ENCODE measurements around the gene HEBP1. TPM values are rescaled to one million over a fixed set of nuclear protein-coding genes. Genes with fewer than 3 reads are reported as not detected.
"Not testable (repeated sequence)": the region's sequence is repeated elsewhere in the genome, so short reads cannot be mapped to it uniquely, and the experiment has no call there.

The HEBP1 gene
- total RNA-seq, 4 donors from 2014 or later = 40.6 to 70.6 (median 61.9) TPM

DNA sequence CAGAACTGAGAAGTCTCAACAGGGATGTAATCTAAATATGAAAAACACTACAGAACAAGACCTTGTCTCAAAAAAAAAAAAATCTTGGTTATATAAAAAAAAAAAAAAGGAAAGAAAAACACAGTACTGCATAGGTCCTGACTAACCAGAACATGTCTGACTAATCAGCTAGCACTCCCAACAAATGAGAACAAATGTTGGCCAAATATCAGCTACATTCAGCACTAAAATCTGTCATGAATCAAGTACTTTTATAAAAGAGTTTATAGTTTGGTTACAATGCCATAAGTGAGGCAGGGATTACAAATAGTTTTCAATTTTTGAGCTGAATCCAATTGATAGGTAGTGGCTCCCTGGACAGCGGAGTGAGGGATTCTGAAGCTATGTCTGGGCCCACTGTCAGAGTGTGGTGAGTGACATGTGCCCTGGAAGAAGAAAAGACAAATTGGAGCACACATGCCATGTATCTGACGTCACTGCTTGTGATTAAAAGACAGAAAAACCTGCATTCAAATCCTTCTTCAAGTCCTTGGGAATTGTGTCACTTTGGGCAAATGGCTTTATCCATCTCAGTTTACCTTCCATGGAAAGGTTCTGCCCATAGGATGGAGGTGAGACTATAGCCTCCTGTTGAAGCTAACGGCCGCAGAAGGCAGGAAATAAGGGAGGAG is 38.6 kb upstream of the HEBP1 start:
- no peak overlapping the region for H3K27ac ChIP-seq (replicated peaks in 1 of 4)
- H3K4me1 ChIP-seq = peaks cover 0 to 2% (median 1%) of the 10 kb centered on the region in 4 donors
- 83% methylated on average over 4 of the region's 4 CpGs for WGBS
- intact Hi-C loops (cut with DNase I) = no loop called here
- TF ChIP-seq, protein P1, sequence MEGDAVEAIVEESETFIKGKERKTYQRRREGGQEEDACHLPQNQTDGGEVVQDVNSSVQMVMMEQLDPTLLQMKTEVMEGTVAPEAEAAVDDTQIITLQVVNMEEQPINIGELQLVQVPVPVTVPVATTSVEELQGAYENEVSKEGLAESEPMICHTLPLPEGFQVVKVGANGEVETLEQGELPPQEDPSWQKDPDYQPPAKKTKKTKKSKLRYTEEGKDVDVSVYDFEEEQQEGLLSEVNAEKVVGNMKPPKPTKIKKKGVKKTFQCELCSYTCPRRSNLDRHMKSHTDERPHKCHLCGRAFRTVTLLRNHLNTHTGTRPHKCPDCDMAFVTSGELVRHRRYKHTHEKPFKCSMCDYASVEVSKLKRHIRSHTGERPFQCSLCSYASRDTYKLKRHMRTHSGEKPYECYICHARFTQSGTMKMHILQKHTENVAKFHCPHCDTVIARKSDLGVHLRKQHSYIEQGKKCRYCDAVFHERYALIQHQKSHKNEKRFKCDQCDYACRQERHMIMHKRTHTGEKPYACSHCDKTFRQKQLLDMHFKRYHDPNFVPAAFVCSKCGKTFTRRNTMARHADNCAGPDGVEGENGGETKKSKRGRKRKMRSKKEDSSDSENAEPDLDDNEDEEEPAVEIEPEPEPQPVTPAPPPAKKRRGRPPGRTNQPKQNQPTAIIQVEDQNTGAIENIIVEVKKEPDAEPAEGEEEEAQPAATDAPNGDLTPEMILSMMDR (IDR thresholded peaks at IDR 0.05) = no peak
- TF ChIP-seq POLR2AphosphoS5 (IDR thresholded peaks at IDR 0.05) (no peak), EP300 (IDR thresholded peaks at IDR 0.05) (no peak), POLR2A (IDR thresholded peaks at IDR 0.05; ENCODE audit: low read depth) (no peak)
- no peaks in the 10 kb centered on the region for H3K36me3 ChIP-seq
- H3K27me3 ChIP-seq = no peaks in the 10 kb centered on the region
- H3K4me3 ChIP-seq = no peak overlapping the region
- no peaks in the 10 kb centered on the region for H3K9me3 ChIP-seq
- no peak for DNase-seq (ENCODE audit: extremely low spot score)

DNA sequence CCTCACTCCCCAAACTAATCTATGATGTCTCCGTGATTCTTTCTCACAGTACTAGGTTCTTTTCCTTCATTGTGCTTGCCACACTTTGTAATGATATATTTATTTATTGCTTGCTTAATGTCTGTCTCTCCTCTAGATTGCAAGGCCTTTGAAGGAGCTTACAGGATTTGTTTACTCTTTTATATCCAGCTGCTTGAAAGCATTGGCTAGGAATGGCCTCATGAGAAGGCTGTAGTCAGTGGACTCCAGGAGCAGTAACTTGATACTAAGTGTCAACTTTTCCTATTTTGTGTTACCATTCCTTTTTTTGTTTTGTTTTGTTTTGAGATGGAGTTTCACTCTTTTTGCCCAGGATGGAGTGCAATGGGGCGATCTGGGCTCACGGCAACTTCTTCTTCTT is 36.8 kb upstream of the HEBP1 start:
- H3K4me1 ChIP-seq = no peaks in the 10 kb centered on the region
- WGBS = 99% methylated on average over 3 of the region's 3 CpGs
- no peaks in the 10 kb centered on the region for H3K36me3 ChIP-seq
- H3K4me3 ChIP-seq = no peak overlapping the region
- intact Hi-C loops (cut with DNase I) = no loop called here
- no peak overlapping the region for H3K27ac ChIP-seq (replicated peaks in 1 of 4)
- H3K27me3 ChIP-seq = no peaks in the 10 kb centered on the region
- TF ChIP-seq POLR2AphosphoS5 (IDR thresholded peaks at IDR 0.05) = no peak
- no peak for DNase-seq (ENCODE audit: extremely low spot score)
- H3K9me3 ChIP-seq = no peaks in the 10 kb centered on the region

DNA sequence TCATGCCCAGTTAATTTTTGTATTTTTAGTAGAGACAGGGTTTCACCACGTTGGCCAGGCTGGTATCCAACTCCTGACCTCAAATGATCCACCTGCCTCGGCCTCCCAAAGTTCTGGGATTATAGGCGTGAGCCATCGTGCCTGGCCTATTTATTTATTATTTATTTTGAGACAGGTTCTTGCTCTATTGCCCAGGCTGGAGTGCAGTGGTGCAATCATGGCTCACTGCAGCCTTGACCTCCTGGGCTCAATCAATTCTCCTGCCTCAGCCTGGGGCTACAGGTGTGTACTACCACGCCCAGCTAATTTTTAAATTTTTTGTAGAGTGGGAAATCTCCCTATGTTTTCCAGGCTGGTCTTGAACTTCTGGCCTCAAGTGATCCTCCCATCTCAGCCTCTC is 35.3 kb upstream of the HEBP1 start:
- DNase-seq (ENCODE audit: extremely low spot score); intact Hi-C loops (cut with DNase I); H3K4me1 ChIP-seq; H3K27me3 ChIP-seq; H3K4me3 ChIP-seq; H3K27ac ChIP-seq (replicated peaks in 1 of 4); H3K9me3 ChIP-seq; H3K36me3 ChIP-seq: not testable (repeated sequence)
- WGBS = 99% methylated on average over 5 of the region's 5 CpGs

DNA sequence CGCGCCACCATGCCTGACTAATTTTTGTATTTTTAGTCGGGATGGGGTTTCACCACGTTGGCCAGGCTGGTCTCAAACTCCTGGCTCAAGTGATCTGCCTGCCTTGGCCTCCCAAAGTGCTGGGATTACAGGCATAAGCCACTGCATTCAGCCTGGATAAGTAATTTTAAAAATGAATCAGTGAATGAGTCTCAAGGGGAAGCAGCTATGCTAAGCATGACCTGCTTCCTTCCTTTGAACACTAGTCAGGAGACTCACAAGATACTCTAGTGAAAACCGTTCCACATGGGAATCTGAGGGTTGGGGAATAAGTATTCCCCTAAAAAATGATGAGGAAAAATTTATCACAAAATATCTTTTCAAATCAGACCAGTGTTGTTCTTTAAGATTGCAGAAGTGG is 33.4 kb upstream of the HEBP1 start:
- H3K4me3 ChIP-seq = no peak overlapping the region
- DNase-seq (ENCODE audit: extremely low spot score) = no peak
- intact Hi-C loops (cut with DNase I) = no loop called here
- TF ChIP-seq EP300 (IDR thresholded peaks at IDR 0.05) = no peak
- TF ChIP-seq, protein P1 (IDR thresholded peaks at IDR 0.05) = no peak
- no peak for TF ChIP-seq POLR2AphosphoS5 (IDR thresholded peaks at IDR 0.05)
- TF ChIP-seq POLR2A (IDR thresholded peaks at IDR 0.05; ENCODE audit: low read depth) = no peak
- H3K9me3 ChIP-seq = no peaks in the 10 kb centered on the region
- no peaks in the 10 kb centered on the region for H3K4me1 ChIP-seq
- H3K27ac ChIP-seq (replicated peaks in 1 of 4) = no peak overlapping the region
- no peaks in the 10 kb centered on the region for H3K36me3 ChIP-seq
- 66% methylated on average over 5 of the region's 5 CpGs for WGBS
- no peaks in the 10 kb centered on the region for H3K27me3 ChIP-seq

DNA sequence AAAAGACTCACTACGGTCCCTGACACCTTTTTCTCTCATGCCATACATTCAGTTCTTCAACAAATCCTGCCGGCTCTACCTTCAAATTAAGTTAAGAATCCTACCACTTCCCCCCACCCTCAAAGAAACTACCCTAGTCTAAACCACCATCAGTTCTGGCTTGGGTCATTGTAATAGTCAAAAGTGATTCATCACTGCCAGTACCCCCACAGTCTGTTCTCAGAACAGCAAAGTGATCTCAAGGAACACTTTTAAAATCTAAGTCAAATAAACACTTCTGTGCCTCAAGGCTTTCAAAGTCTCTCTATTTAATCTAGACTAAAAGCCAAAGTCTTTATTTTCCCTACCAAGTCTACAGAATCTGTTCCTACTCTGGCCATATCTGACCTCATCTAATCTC is 32.1 kb upstream of the HEBP1 start:
- TF ChIP-seq EP300 (IDR thresholded peaks at IDR 0.05) (no peak), POLR2A (IDR thresholded peaks at IDR 0.05; ENCODE audit: low read depth) (no peak), POLR2AphosphoS5 (IDR thresholded peaks at IDR 0.05) (no peak)
- TF ChIP-seq, protein P1 (IDR thresholded peaks at IDR 0.05) = no peak
- H3K36me3 ChIP-seq = no peaks in the 10 kb centered on the region
- no peak overlapping the region for H3K27ac ChIP-seq (replicated peaks in 1 of 4)
- no peaks in the 10 kb centered on the region for H3K9me3 ChIP-seq
- no peaks in the 10 kb centered on the region for H3K27me3 ChIP-seq
- 80% methylated on average over 2 of the region's 2 CpGs for WGBS
- H3K4me3 ChIP-seq = no peak overlapping the region
- H3K4me1 ChIP-seq = peaks cover 0 to 1% (median under 1%) of the 10 kb centered on the region in 4 donors
- no peak for DNase-seq (ENCODE audit: extremely low spot score)
- intact Hi-C loops (cut with DNase I) = no loop called here

Measured in esophagus muscularis mucosa (tissue), 4 donors.